ENCODE data around the gene KRTAP10-12.

KRTAP10-12 gene

GRCh38 chr21:44691686-44692085 is 5.3 kb upstream of the KRTAP10-12 start:
- Histone ChIP-seq H2BK12ac (ENCODE audit: low read length) (no peak overlapping the region), H2AK5ac (ENCODE audit: low read depth, low read length) (no peak overlapping the region), H2BK15ac (ENCODE audit: low read length) (no peak overlapping the region), H3K23ac (ENCODE audit: low read depth, low read length, poor library complexity) (no peak overlapping the region), H2BK120ac (ENCODE audit: low read depth, low read length) (no peak overlapping the region), H2BK5ac (ENCODE audit: low read length) (no peak overlapping the region), H3K4ac (ENCODE audit: low read length) (no peak overlapping the region), H3K79me1 (ENCODE audit: low read depth, low read length) (no peaks in the 10 kb centered on the region), H4K91ac (ENCODE audit: low read depth, low read length, poor library complexity) (no peak overlapping the region), H3K27me3 (ENCODE audit: control insufficient read depth in 3 of 3, insufficient read depth in 3 of 3, low read depth in 1 of 3, low read length in 3 of 3) (peaks cover 0 to 19% (median 0%) of the 10 kb centered on the region in 3 experiments), H3K9ac (ENCODE audit: low read depth, low read length, poor library complexity) (no peak overlapping the region), H3K4me1 (ENCODE audit: control insufficient read depth in 2 of 2, insufficient read depth in 1 of 2, low read depth in 1 of 2, low read length in 2 of 2) (peaks cover 2 to 8% of the 10 kb centered on the region in 2 donors), H2AFZ (ENCODE audit: low read length) (no peak overlapping the region), H3K27ac (replicated peaks; ENCODE audit: low read length) (no peak overlapping the region), H3K9me3 (replicated peaks in 1 of 2; ENCODE audit: control insufficient read depth in 2 of 2, insufficient read depth in 1 of 2, low read depth in 1 of 2, low read length in 2 of 2) (peaks cover 0 to 3% of the 10 kb centered on the region in 2 donors), H4K8ac (ENCODE audit: low read depth, low read length) (no peak overlapping the region), H3K36me3 (replicated peaks in 1 of 2; ENCODE audit: control insufficient read depth in 2 of 2, insufficient read depth in 2 of 2, low read length in 2 of 2) (no peaks in the 10 kb centered on the region), H3K4me2 (ENCODE audit: insufficient read depth, low read length, poor library complexity, severe bottlenecking) (no peak overlapping the region), H3K18ac (ENCODE audit: low read length) (no peak overlapping the region), H3K14ac (ENCODE audit: low read length) (no peak overlapping the region), H3K4me3 (ENCODE audit: low read length in 2 of 2) (no peak overlapping the region)
- no peak for DNase-seq (ENCODE audit: low spot score)
- no CpG with 5 or more reads among the region's 2 CpGs for WGBS, 2 donors (ENCODE audit: extremely low coverage in 2 of 2, insufficient read length in 2 of 2, insufficient replicate concordance in 1 of 2)

- Histone ChIP-seq H3K23ac (ENCODE audit: low read depth, low read length, poor library complexity) (no peak overlapping the region), H3K4me2 (ENCODE audit: insufficient read depth, low read length, poor library complexity, severe bottlenecking) (no peak overlapping the region), H2BK12ac (ENCODE audit: low read length) (no peak overlapping the region), H4K8ac (ENCODE audit: low read depth, low read length) (no peak overlapping the region), H2BK5ac (ENCODE audit: low read length) (no peak overlapping the region), H3K4me3 (ENCODE audit: low read length in 2 of 2) (no peak overlapping the region), H3K27me3 (ENCODE audit: control insufficient read depth in 3 of 3, insufficient read depth in 3 of 3, low read depth in 1 of 3, low read length in 3 of 3) (peaks cover 0 to 13% (median 0%) of the 10 kb centered on the region in 3 experiments), H3K9ac (ENCODE audit: low read depth, low read length, poor library complexity) (no peak overlapping the region), H3K14ac (ENCODE audit: low read length) (no peak overlapping the region), H3K36me3 (replicated peaks in 1 of 2; ENCODE audit: control insufficient read depth in 2 of 2, insufficient read depth in 2 of 2, low read length in 2 of 2) (no peaks in the 10 kb centered on the region), H4K91ac (ENCODE audit: low read depth, low read length, poor library complexity) (no peak overlapping the region), H2BK120ac (ENCODE audit: low read depth, low read length) (no peak overlapping the region), H3K4ac (ENCODE audit: low read length) (no peak overlapping the region), H3K4me1 (ENCODE audit: control insufficient read depth in 2 of 2, insufficient read depth in 1 of 2, low read depth in 1 of 2, low read length in 2 of 2) (peaks cover 2 to 8% of the 10 kb centered on the region in 2 donors), H3K18ac (ENCODE audit: low read length) (no peak overlapping the region), H3K9me3 (replicated peaks in 1 of 2; ENCODE audit: control insufficient read depth in 2 of 2, insufficient read depth in 1 of 2, low read depth in 1 of 2, low read length in 2 of 2) (peaks cover 0 to 3% of the 10 kb centered on the region in 2 donors), H2BK15ac (ENCODE audit: low read length) (no peak overlapping the region), H2AFZ (ENCODE audit: low read length) (no peak overlapping the region), H3K27ac (replicated peaks; ENCODE audit: low read length) (no peak overlapping the region), H2AK5ac (ENCODE audit: low read depth, low read length) (no peak overlapping the region), H3K79me1 (ENCODE audit: low read depth, low read length) (no peaks in the 10 kb centered on the region)
- WGBS, 2 donors (ENCODE audit: extremely low coverage in 2 of 2, insufficient read length in 2 of 2, insufficient replicate concordance in 1 of 2) = no CpG with 5 or more reads among the region's 2 CpGs
- DNase-seq (ENCODE audit: low spot score) = no peak
These were observed 4.0 kb upstream of the KRTAP10-12 start for GRCh38 chr21:44692798-44693512.

- Histone ChIP-seq H3K23ac (ENCODE audit: low read depth, low read length, poor library complexity) (no peak overlapping the region), H4K8ac (ENCODE audit: low read depth, low read length) (no peak overlapping the region), H3K27me3 (ENCODE audit: control insufficient read depth in 3 of 3, insufficient read depth in 3 of 3, low read depth in 1 of 3, low read length in 3 of 3) (peaks cover 0 to 25% (median 0%) of the 10 kb centered on the region in 3 experiments), H3K79me1 (ENCODE audit: low read depth, low read length) (no peaks in the 10 kb centered on the region), H3K27ac (replicated peaks; ENCODE audit: low read length) (no peak overlapping the region), H3K14ac (ENCODE audit: low read length) (no peak overlapping the region), H2BK120ac (ENCODE audit: low read depth, low read length) (no peak overlapping the region), H3K9ac (ENCODE audit: low read depth, low read length, poor library complexity) (no peak overlapping the region), H3K9me3 (replicated peaks in 1 of 2; ENCODE audit: control insufficient read depth in 2 of 2, insufficient read depth in 1 of 2, low read depth in 1 of 2, low read length in 2 of 2) (peaks cover 0 to 3% of the 10 kb centered on the region in 2 donors), H2BK12ac (ENCODE audit: low read length) (no peak overlapping the region), H3K4me2 (ENCODE audit: insufficient read depth, low read length, poor library complexity, severe bottlenecking) (no peak overlapping the region), H3K18ac (ENCODE audit: low read length) (no peak overlapping the region), H4K91ac (ENCODE audit: low read depth, low read length, poor library complexity) (no peak overlapping the region), H2BK5ac (ENCODE audit: low read length) (no peak overlapping the region), H3K36me3 (replicated peaks in 1 of 2; ENCODE audit: control insufficient read depth in 2 of 2, insufficient read depth in 2 of 2, low read length in 2 of 2) (no peaks in the 10 kb centered on the region), H2BK15ac (ENCODE audit: low read length) (no peak overlapping the region), H3K4me3 (ENCODE audit: low read length in 2 of 2) (no peak overlapping the region), H3K4ac (ENCODE audit: low read length) (no peak overlapping the region), H3K4me1 (ENCODE audit: control insufficient read depth in 2 of 2, insufficient read depth in 1 of 2, low read depth in 1 of 2, low read length in 2 of 2) (peaks cover 5 to 12% of the 10 kb centered on the region in 2 donors), H2AK5ac (ENCODE audit: low read depth, low read length) (no peak overlapping the region), H2AFZ (ENCODE audit: low read length) (no peak overlapping the region)
- no CpG with 5 or more reads among the region's 11 CpGs for WGBS, 2 donors (ENCODE audit: extremely low coverage in 2 of 2, insufficient read length in 2 of 2, insufficient replicate concordance in 1 of 2)
- DNase-seq (ENCODE audit: low spot score) = no peak
These were observed 2.2 kb upstream of the KRTAP10-12 start for GRCh38 chr21:44694776-44695175.

GRCh38 chr21:44695184-44695583 is 1.8 kb upstream of the KRTAP10-12 start:
- Histone ChIP-seq H3K18ac (ENCODE audit: low read length) (no peak overlapping the region), H2AFZ (ENCODE audit: low read length) (no peak overlapping the region), H4K8ac (ENCODE audit: low read depth, low read length) (no peak overlapping the region), H3K9me3 (replicated peaks in 1 of 2; ENCODE audit: control insufficient read depth in 2 of 2, insufficient read depth in 1 of 2, low read depth in 1 of 2, low read length in 2 of 2) (peaks cover 0 to 3% of the 10 kb centered on the region in 2 donors), H2BK15ac (ENCODE audit: low read length) (no peak overlapping the region), H2BK120ac (ENCODE audit: low read depth, low read length) (no peak overlapping the region), H2BK12ac (ENCODE audit: low read length) (no peak overlapping the region), H3K4ac (ENCODE audit: low read length) (no peak overlapping the region), H3K27ac (replicated peaks; ENCODE audit: low read length) (no peak overlapping the region), H3K36me3 (replicated peaks in 1 of 2; ENCODE audit: control insufficient read depth in 2 of 2, insufficient read depth in 2 of 2, low read length in 2 of 2) (no peaks in the 10 kb centered on the region), H3K4me1 (ENCODE audit: control insufficient read depth in 2 of 2, insufficient read depth in 1 of 2, low read depth in 1 of 2, low read length in 2 of 2) (peaks cover 7 to 14% of the 10 kb centered on the region in 2 donors), H4K91ac (ENCODE audit: low read depth, low read length, poor library complexity) (no peak overlapping the region), H3K4me2 (ENCODE audit: insufficient read depth, low read length, poor library complexity, severe bottlenecking) (no peak overlapping the region), H3K9ac (ENCODE audit: low read depth, low read length, poor library complexity) (no peak overlapping the region), H3K79me1 (ENCODE audit: low read depth, low read length) (no peaks in the 10 kb centered on the region), H2AK5ac (ENCODE audit: low read depth, low read length) (no peak overlapping the region), H3K27me3 (ENCODE audit: control insufficient read depth in 3 of 3, insufficient read depth in 3 of 3, low read depth in 1 of 3, low read length in 3 of 3) (peaks cover 0 to 29% (median 0%) of the 10 kb centered on the region in 3 experiments), H3K4me3 (ENCODE audit: low read length in 2 of 2) (no peak overlapping the region), H2BK5ac (ENCODE audit: low read length) (no peak overlapping the region), H3K14ac (ENCODE audit: low read length) (no peak overlapping the region), H3K23ac (ENCODE audit: low read depth, low read length, poor library complexity) (no peak overlapping the region)
- WGBS, 2 donors (ENCODE audit: extremely low coverage in 2 of 2, insufficient read length in 2 of 2, insufficient replicate concordance in 1 of 2) = no CpG with 5 or more reads among the region's 8 CpGs
- DNase-seq (ENCODE audit: low spot score) = no peak

Measured in neuronal stem cell (in vitro differentiated cells).